ENCODE data around the gene SLC16A10.
"Not testable (repeated sequence)": the region's sequence is repeated elsewhere in the genome, so short reads cannot be mapped to it uniquely, and the experiment has no call there.

The SLC16A10 gene

DNA sequence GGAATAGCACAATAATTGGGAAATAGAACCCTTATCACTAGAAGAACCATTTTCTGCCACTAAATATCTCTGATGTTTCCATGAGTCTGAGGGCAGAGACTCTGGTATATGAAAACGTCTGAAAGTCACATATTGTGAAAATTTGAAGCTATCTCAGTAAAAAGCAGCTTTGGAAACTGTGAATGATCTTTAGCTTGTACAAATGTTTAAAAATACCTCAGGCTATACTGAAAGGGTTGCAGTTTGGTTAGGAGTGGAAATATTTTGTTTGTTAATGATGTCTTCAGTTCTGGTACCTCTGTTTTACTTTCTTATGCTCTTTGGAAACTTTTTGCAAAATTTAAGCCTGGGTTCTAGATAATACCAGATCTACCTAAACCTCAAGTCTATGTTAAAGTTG, 135.0 kb downstream of the SLC16A10 start:
- DNase-seq: no peak

DNA sequence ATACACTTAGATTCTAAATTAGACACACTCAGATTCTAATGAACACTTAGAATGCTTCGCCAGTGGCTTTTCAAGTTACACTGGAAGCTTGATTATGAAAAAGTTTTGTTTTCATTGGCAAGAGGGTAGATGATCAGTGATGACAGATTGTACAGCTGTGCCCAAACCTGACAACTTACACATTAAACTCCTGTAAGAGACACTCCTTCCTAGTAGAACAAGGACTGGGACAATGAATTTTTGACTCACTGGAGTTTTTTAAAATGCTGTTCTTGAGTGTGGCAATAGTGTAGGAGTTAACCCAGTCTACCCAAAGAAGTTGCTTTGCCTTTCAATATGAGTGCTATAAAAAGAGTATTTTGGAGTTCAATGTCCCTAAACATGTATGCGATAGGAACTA, 140.8 kb downstream of the SLC16A10 start:
- DNase-seq: no peak

DNA sequence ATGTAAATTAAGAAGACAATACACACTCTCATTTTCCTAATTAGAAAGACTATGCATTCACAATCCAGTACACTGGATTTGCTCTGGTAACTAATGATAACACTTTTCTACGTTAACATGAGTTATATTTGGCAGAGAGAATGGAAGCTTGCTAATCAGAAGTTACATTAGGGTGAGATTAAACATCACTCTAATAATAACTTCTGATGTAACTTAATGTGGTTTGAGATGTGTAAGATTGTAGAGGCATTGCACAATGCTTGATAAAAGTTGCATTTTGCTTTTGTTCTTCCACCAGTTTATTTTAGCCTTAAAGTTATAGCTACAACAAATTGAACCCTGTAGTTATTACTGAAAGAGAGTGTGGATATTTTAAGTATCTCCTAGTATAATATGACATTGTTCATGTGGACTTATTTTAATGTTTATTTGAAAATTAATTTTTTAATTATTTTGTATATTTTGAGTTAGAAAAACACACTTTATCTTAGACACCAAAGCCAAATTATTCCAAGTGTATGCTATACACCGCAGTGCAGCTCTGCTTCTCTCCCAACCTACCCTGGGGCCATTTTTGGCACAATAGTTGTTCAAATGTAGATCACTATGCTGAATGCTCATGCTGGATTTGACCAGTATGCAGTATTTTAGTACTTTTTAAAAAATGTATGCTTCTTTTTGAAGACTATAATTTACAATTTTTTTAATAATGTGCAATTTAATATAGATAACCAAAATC, 143.2 kb downstream of the SLC16A10 start:
- no peak for DNase-seq

DNA sequence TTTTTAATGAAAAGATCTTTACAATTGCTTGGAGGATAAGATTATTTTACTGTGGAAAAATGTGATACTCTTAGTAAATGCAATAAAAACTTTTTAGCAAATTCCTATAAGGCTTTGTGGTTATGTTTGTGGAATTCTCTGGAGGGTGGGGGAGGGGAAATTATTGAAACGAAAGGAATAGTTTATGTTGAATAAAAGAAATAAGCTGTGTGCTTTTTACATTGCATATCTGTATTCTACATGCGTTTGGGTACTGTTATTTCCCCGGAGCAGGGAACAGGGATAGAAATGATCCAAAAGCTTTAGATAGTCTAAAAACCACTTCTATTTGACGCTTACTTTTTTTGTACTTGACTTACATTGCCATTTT, 143.8 kb downstream of the SLC16A10 start:
- DNase-seq: no peak

DNA sequence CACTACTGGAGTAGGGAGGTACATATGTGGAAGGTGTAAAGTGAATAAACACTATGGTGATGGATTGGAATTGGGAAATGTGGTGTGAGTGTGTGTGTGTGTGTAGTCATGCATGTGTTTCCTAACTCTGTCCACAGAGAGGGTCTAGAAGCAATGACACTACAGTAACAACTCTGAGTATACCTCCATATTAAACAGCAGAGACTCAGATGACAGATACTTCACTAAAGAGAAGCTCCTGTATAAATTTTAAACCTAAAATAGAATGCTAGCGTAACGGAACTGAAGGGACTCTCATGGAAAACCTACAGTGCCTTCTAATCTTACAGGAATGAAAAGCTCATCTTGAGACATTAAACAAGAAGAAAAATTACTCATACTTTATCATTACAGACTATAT, 150.5 kb downstream of the SLC16A10 start:
- no peak for DNase-seq

DNA sequence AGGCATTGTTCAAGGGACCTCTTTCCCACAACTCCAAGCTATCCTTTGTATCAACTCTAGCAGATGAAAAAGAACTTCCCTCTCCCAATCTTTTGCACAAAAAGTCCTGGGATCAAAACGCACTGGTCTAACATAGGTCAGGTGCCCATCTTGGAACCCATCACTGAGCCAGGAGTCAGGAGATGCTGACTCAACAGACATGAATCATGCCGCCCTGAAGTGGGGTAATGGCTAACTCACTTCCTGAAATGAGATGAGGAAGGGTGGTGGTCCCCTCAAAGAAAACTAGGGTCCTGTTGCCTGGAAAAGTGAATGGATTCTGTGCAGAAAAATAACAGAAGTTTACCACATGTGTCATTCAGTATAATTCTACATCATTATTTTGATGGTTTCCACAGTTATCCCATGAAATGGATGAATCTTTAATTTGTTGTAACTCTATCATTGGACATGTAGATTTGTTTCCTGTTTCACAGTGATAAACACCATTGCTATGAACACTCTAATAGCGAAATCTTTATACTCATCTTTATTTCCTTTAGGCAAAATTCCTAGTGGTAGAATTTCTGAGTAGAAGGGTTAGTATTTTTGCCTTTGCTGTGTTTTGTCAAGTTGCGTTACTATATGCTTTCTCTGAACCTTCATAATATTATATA, 151.3 kb downstream of the SLC16A10 start:
- DNase-seq: no peak

DNA sequence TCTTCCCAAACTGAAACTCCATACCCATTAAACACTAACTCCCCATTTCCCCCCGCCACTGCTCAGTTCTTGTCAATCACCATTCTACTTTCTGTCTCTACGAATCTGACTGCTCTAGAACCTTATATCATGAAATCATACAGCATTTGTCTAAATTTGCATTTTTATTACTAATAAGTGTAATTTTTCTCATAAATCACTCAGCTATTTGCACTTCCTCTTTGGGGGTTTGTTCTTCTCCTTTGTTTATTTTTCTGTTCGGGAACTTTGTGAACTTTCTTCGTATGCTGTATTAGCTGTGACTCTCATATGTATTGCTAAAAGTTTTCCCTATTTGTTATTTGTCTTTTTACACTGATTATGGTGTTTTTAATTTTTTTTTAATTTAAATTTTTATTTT, 152.2 kb downstream of the SLC16A10 start:
- DNase-seq: no peak

DNA sequence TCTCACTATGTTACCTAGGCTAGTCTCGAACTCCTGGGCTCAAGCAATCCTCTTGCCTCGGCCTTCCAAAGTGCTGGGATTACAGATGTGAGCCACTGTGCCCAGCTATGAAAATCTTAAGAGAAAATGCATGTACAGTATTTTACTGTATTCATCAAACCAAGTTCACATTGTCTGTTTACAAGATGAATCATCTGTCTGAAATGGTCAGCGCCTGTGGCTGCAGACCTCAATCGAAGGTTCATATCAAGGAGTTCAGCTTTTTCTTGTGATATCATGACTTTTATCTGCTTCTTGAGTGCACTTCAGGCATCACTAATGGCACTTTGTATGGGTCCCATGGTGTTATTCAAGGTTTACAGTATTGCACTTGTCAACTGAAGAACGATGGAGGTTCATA, 155.1 kb downstream of the SLC16A10 start:
- no peak for DNase-seq

DNA sequence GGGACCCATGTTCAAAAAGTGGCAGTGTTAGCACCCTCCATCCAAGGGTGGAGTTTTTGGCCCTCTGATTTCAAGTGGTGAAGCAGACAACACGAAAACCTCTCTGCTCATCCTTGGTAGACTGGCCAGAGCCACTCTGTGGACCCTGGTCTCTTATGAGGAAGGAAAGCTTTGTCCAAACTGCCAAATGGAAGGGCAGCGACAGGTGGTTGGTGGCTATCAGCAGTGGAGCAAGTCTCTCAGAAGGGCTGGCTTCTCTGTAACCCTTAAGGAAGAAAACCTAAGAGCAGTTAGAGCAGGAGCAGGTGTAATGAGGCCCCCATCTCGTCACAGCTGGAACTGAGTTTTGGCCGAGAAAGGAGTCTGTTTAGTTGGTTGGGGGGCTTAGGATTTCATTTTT, 155.8 kb downstream of the SLC16A10 start:
- no peak for DNase-seq

DNA sequence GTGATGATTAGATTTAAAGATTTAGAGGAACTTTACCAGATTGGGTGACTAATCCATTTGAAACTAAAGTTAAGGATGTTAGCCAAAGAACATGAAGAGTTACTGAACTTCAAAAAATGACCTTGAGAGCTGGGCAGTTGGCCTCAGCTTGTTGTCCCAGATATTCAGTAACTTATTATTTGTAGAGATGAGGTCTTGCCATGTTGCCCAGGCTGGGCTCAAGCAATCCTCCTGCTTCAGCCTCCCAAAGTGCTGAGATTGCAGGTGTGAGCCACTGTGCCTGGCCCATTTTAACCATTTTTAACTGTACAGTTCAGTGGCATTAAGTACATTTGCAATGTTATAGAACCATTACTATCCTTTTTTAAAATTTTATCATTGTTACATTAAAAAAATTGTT, 161.5 kb downstream of the SLC16A10 start:
- no peak for DNase-seq

DNA sequence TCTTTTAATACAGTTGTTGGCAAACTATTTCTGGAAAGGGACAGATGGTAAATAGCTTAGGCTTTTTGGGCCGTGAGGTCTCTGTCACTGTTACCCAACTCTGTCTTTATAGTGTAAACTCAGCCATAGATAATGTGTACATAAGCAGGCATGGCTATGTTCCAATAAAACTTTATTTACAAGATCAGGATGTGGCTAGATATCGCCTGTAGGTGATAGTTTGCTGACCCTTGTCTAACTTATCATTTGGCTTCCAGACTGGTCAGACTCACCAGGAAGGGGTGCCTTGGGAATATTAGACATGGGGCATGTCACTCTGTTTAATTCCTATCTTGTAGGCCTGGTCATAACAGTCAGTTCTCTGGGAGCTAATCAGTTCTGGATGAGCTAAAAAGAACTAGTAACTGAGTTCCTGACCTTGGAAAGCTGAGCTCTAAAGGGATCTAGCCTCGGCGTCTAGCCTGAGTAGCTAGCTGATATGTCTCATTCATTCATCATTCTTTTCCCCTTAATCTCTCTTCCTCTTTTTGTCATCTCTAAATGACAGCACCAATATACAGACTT, 163.6 kb downstream of the SLC16A10 start:
- no peak for DNase-seq

DNA sequence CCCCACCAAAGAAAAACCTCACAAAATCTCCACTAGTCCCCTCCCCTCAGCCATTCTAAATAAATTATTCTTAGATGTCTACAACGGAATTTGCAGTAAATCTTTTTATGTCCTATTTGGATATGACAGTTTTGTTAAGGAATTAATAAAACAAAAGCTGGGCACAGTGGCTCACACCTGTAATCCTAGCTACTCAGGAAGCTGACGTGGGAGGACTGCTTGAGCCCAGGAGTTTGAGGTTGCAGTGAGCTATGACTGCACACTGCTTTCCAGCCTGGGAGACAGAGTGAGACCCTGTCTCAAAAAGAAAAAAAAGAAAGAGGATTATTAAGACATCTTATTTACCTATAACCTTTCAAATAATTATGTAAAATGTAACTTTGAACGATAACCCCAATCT, 165.4 kb downstream of the SLC16A10 start:
- DNase-seq: no peak

DNA sequence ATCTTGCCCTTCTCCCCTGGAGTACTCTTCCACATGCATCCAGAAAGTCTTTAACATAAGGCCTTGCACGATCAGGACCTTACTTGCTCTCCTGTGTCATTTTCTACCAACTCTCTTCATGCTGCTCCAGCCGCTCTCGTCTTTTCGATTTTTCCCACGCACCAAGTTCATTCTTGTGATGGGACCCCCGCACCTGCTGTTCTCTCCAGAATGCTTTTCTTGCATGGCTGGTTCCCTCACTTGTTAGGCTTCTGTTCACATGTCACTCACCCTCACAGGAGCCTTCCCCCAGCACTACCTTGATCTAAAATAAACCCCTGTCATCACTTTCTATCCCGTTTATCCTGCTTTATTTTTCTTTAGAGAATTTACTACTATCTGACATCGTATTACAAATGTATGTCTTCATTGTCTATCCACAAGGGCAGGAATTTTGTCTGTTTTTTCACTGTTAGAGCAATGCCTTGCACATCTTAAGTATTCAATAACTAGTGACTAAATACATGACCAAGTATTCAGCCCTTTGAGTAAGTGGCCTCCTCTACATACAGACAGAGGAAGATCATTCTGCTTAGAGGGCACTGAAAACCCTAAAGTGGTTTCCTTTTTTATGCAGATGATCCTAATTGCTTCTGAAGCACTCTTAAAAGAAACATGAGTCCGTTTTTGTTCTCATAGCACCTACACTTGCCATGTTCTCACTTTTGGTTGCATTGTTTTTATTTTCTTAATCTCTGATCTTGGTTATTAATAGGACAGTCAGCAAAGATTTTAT, 166.9 kb downstream of the SLC16A10 start:
- DNase-seq: no peak

DNA sequence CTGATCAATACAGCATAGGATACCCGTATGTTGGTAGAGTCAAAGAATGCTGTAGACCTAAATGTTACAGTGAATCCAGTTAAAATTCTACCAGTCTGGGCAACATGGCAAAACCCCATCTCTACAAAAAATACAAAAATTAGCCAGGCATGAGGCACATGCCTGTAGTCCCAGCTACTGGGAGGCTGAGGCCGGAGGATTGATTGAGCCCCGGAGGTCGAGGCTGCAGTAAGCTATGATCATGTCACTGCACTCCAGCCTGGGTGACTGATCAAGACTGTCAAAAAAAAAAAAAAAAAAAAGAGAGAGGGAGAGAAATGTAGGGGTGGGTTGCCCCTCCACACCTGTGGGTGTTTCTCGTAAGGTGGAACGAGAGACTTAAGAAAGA, 167.5 kb downstream of the SLC16A10 start:
- DNase-seq: no peak

DNA sequence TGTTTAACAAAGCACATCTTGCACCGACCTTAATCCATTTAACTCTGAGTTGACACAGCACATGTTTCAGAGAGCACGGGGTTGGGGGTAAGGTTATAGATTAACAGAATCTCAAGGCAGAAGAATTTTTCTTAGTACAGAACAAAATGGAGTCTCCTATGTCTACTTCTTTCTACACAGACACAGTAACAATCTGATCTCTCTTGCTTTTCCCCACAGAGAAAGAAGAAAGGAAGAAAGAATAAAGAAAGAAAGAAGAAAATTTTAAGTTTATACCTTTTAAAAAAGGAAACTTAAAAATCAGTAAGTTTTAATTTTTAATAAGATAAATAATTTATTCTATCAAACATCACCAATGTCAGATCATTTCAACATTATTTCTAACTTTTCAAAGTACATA, 168.5 kb downstream of the SLC16A10 start:
- not testable (repeated sequence) for DNase-seq

DNA sequence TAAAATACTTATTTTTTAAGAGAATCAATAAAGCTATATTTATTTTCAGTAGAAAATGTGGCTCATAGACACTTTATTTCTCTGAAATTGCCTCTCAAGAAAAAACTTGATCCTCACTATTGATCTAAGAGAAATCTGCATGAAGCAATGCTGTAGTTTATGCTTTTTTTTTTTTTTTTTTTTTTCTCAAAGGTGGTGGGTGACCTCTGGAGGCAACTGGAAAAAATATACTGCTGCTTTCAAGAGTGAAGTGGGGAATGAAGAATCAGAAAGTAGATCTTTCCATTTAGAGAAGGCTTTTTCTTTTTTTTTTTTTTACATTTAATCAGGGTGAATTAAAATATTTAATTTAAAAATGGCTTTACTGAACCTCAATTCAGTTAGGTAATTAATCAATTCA, 169.3 kb downstream of the SLC16A10 start:
- DNase-seq: no peak

DNA sequence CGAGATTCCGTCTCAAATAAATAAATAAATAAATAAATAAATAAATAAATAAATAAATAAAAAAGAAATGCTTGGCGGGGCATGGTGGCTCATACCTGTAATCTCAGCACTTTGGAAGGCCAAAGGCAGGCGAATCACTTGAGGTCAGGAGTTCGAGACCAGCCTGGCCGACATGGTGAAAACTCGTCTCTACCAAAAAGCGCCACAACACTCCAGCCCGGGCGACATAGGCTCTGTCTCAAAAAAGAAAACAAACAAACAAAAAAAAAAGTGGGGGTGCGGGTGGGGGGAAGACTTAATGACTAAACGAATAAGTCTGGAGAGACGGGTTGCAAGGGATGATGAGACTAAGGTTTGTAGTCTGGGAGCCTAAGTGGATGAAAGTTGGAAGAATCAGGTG, 170.7 kb downstream of the SLC16A10 start:
- no peak for DNase-seq

DNA sequence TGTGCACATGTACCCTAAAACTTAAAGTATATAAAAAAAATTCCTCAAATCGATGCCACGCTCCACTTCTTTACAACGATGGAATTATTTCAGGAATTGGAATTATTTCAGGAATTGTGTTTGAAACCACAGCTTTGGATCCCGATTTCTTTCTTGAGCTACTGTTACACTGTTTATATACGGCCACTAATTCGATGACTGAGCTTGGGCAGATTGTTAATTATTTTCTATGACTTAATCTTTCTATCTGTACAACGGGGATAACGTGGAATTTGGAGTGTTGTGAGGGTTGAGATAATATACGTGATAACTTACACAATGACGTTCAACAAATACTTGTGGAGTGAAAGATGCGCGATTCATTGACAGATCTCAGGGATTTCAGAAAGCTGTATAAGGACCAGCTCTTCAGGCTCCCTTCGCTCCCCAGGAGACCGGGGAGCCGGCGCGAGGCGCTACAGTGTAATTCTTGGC, 171.3 kb downstream of the SLC16A10 start:
- DNase-seq: no peak

DNA sequence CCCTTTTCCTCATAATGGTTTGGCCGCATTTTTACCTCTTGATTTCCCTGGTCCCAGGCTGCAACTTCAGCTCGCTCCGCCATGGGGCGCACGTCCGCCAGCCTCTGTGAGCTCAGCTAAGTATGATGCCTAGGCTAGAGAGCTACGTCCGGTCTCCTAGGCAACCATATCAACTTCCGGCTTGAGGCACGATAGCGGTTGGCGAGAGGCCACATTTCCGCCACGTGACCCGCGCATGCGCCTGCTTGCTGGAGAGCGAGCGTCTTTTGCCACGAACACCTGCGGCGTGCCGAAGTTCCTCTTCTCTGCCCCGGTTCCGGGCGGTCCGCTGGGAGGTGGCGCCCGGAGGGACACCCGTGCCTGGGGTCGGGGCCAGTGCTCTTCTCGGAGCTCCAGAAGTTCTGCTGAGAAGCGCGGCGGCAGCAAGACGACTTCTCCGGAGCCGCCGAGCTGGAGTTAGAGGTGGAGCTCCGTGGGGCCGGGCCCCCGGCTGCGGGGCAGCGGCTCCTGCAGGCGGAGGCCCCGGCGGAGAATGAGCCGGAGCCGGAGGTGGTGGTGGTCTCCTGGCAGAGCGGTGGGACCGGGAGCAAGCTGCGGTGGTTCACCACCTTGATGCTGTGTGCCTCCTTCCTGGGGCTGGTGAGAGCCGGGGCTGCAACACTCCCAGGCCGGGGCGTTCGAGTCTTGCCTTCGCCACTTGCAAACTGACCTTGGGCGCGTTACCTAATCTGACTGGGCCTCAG, 172.0 kb downstream of the SLC16A10 start:
- peak; percentile 100 for DNase-seq

DNA sequence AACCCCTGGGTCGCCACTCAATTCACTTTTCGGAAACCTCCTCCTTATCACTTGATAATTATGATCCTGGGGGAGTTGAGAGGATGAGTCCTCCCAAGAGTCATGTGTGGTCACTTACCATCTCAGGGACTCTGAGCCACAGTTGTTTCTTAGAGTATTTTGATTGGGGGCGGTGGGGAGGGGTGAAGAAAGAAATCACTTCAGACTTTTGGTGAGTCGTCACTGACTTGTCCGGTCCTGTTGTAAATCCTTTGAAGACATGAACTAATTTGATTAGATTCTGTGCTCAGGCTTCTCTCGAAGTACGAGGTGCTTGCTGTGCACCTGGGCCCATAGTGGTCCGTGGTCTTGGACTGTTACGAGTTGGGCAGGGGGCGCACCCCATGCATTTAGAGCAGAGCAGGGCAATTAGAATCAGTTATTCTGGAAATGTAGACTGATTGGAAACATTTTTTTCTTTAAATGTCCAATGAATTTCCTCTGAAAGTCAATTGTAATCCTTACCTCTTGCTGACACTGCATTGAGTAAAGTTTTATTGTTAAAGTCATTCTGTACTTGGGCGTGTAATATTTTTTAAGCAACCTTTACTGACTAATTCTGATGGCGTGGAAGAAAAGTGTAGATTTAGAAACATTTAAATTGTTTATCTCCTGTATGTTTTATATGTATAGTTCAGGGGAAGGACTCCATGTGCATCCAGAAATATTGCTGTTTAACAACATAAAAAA, 173.4 kb downstream of the SLC16A10 start:
- DNase-seq: no peak

DNA sequence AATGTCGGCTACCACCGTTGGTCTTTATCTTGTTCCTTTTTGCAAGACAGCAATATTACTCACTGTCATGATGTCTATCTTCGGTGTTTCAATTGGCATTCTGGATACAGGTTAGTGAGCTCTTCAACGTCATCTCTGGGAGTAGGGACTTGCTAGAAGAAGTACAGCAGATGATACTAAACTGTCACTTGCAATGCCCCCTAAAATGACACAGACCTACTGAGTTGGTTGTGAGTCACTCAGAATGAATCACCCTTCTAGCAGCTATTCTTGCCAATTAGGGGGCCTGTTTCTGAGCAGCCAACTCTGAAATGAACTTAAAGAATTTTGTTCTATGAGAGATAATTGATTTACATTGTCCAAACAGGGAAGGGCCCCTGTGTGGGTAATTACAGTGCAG, 176.5 kb downstream of the SLC16A10 start:
- DNase-seq: no peak

DNA sequence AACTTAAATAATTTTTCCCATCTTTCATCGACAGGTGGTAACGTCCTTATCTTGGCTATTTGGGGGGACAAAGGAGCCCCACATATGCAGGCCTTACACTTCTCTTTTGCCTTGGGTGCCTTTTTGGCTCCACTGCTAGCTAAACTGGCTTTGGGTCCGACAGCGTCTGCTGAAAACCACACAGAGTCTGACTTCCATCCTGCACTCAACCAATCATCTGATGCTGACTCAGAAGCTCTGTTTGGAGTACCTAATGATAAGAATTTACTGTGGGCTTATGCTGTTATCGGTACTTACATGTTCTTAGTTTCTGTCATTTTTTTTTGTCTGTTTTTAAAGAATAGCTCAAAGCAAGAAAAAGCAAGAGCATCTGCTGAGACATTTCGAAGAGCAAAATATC, 178.5 kb downstream of the SLC16A10 start:
- DNase-seq: no peak

All from CD4-positive, alpha-beta T cell treated with Interleukin-12 subunit alpha and Interleukin-12 subunit beta, for 1 hour (primary cell).